HEK293 (cell line): ENCODE measurements around the gene CDCA3.
A peak's percentile ranks its signal among the peaks of the same experiment; 100 is the strongest.

Experiments
- CTCF ChIA-PET: fragments of 350-600 bp; formaldehyde crosslinking; extraction: SDS; loops from one replicate; lab custom pipeline; 2021; ENCODE audit warnings: antibody characterized with exemption; lab: Yijun Ruan, JAX
- POLR2A ChIA-PET: fragments of 300-600 bp; formaldehyde crosslinking; extraction: SDS; loops from one replicate; lab custom pipeline; 2020; ENCODE audit warnings: antibody characterized with exemption, inconsistent platforms; lab: Yijun Ruan, JAX
- H3K27ac ChIP-seq: fragments of 200-500 bp; sonication (Bioruptor generic); 2 replicates; pipeline ENCODE4 v1.5.1; 2014; ENCODE audit warnings: low read depth, low read length, control low read depth, inconsistent platforms; ENCODE audit errors: extremely low read depth
- H3K36me3 ChIP-seq, 2 experiments: fragments of 200-500 bp in 1 of 2; sonication (Bioruptor generic) in 1 of 2; 1 replicate in 1 of 2; 2 replicates in 1 of 2; pipeline ENCODE4 v1.5.1; 2014 to 2017; ENCODE audit warnings: inconsistent platforms in 2 of 2, low read length in 2 of 2; ENCODE audit not compliant: control insufficient read depth in 2 of 2, insufficient read depth in 1 of 2
- H3K4me1 ChIP-seq: fragments of 200-500 bp; sonication (Bioruptor generic); 2 replicates; pipeline ENCODE4 v1.5.1; 2014; ENCODE audit warnings: mild to moderate bottlenecking, low read length, inconsistent platforms; ENCODE audit not compliant: control insufficient read depth, insufficient read depth
- H3K4me3 ChIP-seq: 2 replicates; pipeline ENCODE4 v1.5.1; 2011; ENCODE audit warnings: low read depth, mild to moderate bottlenecking, control low read depth, low read length, moderate library complexity
- H3K9me3 ChIP-seq: fragments of 200-500 bp; sonication (Bioruptor generic); 2 replicates; pipeline ENCODE4 v1.5.1; 2014; ENCODE audit warnings: low read depth, low read length, inconsistent platforms; ENCODE audit not compliant: control insufficient read depth, insufficient read depth
- GFI1B ChIP-seq: fragments of 450-650 bp; formaldehyde crosslinking; IDR thresholded peaks from 2 replicates; pipeline ENCODE4 v1.5.1; 2016; ENCODE audit warnings: missing biosample characterization, missing genetic modification characterization
- KLF9 ChIP-seq: fragments of 450-650 bp; formaldehyde crosslinking; IDR thresholded peaks from 2 replicates; pipeline ENCODE4 v1.5.1; 2016; ENCODE audit warnings: missing biosample characterization, missing genetic modification characterization, low read depth
- ZBTB17 ChIP-seq: fragments of 450-650 bp; formaldehyde crosslinking; IDR thresholded peaks from 2 replicates; pipeline ENCODE4 v1.5.1; 2016; ENCODE audit warnings: missing biosample characterization, missing genetic modification characterization
- ZBTB20 ChIP-seq: fragments of 450-650 bp; formaldehyde crosslinking; IDR thresholded peaks from 2 replicates; pipeline ENCODE4 v1.5.1; 2016; ENCODE audit warnings: missing biosample characterization, missing genetic modification characterization
- ZNF394 ChIP-seq: fragments of 450-650 bp; formaldehyde crosslinking; IDR thresholded peaks from 2 replicates; pipeline ENCODE4 v1.5.1; 2016; ENCODE audit warnings: missing biosample characterization, missing genetic modification characterization, mild to moderate bottlenecking, moderate library complexity, borderline replicate concordance
- ZNF707 ChIP-seq: fragments of 450-650 bp; formaldehyde crosslinking; IDR thresholded peaks from 2 replicates; pipeline ENCODE4 v1.5.1; 2016; ENCODE audit warnings: missing biosample characterization, missing genetic modification characterization
- ZNF837 ChIP-seq: fragments of 450-650 bp; formaldehyde crosslinking; IDR thresholded peaks from 2 replicates; pipeline ENCODE4 v1.5.1; 2016; ENCODE audit warnings: missing biosample characterization, missing genetic modification characterization
- TF ChIP-seq, protein P1 (sequence below): fragments of 450-650 bp; IDR thresholded peaks from 2 replicates; pipeline ENCODE4 v1.5.1; 2018; ENCODE audit warnings: missing biosample characterization, mild to moderate bottlenecking, missing genetic modification characterization
- TF ChIP-seq, protein P2 (sequence below): fragments of 450-650 bp; formaldehyde crosslinking; IDR thresholded peaks from 2 replicates; pipeline ENCODE4 v1.5.1; 2016; ENCODE audit warnings: missing biosample characterization, missing genetic modification characterization, borderline replicate concordance
- TF ChIP-seq, protein P3 (sequence below): fragments of 450-650 bp; formaldehyde crosslinking; IDR thresholded peaks from 2 replicates; pipeline ENCODE4 v1.5.1; 2017; ENCODE audit warnings: missing biosample characterization, mild to moderate bottlenecking, missing genetic modification characterization, moderate library complexity
- TF ChIP-seq, protein P4 (sequence below): fragments of 450-650 bp; formaldehyde crosslinking; IDR thresholded peaks from 2 replicates; pipeline ENCODE4 v1.5.1; 2016; ENCODE audit warnings: missing biosample characterization, missing genetic modification characterization
- TF ChIP-seq, protein P5 (sequence below): fragments of 450-650 bp; formaldehyde crosslinking; IDR thresholded peaks from 2 replicates; pipeline ENCODE4 v1.5.1; 2016; ENCODE audit warnings: missing biosample characterization, missing genetic modification characterization

The CDCA3 gene

DNA sequence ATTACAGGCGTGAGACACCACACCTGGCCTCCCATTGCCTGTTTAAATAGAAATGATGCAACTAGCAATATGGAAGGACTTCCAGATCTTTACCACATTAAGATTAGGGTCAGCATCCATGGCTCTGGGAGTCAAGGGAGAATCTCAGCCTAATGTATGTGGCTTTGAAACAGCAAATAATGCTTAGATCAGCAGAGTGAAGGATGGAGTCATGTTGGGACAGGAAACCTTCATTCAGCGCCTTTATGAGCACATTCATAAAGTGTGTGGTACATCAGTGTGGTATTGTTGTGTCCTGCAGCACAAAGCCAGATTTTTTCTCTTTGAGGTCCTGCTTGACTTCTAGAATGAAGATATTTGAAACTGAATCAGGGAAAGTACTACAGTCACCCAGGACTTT is 37.3 kb upstream of the CDCA3 start:
- Histone ChIP-seq H3K36me3 (peaks cover 0 to 13% of the 10 kb centered on the region in 2 experiments; a peak in 1 of 3 replicates), H3K4me3 (no peak overlapping the region), H3K4me1 (no peaks in the 10 kb centered on the region), H3K9me3 (no peaks in the 10 kb centered on the region), H3K27ac (no peak overlapping the region)
- TF ChIP-seq ZNF837 (tag by site-specific recombination) (no peak), ZNF707 (tag by site-specific recombination) (no peak), ZBTB17 (0 out of 2 replicates have a peak, but pooled peaks have one; percentile 22), GFI1B (peak; percentile 15; the same call in 1 of the 2 replicates)
- TF ChIP-seq, protein P1, sequence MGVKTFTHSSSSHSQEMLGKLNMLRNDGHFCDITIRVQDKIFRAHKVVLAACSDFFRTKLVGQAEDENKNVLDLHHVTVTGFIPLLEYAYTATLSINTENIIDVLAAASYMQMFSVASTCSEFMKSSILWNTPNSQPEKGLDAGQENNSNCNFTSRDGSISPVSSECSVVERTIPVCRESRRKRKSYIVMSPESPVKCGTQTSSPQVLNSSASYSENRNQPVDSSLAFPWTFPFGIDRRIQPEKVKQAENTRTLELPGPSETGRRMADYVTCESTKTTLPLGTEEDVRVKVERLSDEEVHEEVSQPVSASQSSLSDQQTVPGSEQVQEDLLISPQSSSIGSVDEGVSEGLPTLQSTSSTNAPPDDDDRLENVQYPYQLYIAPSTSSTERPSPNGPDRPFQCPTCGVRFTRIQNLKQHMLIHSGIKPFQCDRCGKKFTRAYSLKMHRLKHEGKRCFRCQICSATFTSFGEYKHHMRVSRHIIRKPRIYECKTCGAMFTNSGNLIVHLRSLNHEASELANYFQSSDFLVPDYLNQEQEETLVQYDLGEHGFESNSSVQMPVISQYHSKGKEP (tag by site-specific recombination) = 0 out of 2 replicates have a peak, but pooled peaks have one; percentile 23
- POLR2A ChIA-PET = interaction anchor here (1.0 kb wide), 1 partner anchor 16 kb away, joined by 3 read pairs; no protein-coding TSS in a partner anchor
- CTCF ChIA-PET = interaction anchor here (0.8 kb wide), 1 partner anchor 16 kb away, joined by 3 read pairs; no protein-coding TSS in a partner anchor

DNA sequence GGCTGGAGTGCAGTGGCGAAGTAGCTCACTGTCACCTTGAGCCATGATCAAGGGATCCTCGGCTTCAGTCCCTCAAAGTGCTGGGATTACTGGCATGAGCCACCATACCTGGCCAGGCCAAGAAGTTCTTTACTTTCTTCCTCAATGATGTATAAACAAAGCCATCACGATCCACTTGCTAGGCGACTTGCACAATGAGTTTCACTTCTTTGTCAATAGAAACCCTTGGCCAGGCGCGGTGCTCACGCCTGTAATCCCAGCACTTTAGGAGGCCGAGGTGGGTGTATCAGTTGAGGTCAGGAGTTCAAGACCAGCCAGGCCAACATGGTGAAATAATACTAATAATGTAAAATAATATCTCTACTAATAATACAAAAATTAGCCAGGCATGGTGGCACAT is 36.4 kb upstream of the CDCA3 start:
- TF ChIP-seq ZBTB20 (tag by site-specific recombination) (no peak), ZNF394 (tag by site-specific recombination) (no peak), KLF9 (tag by site-specific recombination) (no peak)
- TF ChIP-seq, protein P2, sequence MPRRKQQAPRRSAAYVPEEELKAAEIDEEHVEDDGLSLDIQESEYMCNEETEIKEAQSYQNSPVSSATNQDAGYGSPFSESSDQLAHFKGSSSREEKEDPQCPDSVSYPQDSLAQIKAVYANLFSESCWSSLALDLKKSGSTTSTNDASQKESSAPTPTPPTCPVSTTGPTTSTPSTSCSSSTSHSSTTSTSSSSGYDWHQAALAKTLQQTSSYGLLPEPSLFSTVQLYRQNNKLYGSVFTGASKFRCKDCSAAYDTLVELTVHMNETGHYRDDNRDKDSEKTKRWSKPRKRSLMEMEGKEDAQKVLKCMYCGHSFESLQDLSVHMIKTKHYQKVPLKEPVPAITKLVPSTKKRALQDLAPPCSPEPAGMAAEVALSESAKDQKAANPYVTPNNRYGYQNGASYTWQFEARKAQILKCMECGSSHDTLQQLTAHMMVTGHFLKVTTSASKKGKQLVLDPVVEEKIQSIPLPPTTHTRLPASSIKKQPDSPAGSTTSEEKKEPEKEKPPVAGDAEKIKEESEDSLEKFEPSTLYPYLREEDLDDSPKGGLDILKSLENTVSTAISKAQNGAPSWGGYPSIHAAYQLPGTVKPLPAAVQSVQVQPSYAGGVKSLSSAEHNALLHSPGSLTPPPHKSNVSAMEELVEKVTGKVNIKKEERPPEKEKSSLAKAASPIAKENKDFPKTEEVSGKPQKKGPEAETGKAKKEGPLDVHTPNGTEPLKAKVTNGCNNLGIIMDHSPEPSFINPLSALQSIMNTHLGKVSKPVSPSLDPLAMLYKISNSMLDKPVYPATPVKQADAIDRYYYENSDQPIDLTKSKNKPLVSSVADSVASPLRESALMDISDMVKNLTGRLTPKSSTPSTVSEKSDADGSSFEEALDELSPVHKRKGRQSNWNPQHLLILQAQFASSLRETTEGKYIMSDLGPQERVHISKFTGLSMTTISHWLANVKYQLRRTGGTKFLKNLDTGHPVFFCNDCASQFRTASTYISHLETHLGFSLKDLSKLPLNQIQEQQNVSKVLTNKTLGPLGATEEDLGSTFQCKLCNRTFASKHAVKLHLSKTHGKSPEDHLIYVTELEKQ (tag by site-specific recombination) = no peak
- TF ChIP-seq, protein P3, sequence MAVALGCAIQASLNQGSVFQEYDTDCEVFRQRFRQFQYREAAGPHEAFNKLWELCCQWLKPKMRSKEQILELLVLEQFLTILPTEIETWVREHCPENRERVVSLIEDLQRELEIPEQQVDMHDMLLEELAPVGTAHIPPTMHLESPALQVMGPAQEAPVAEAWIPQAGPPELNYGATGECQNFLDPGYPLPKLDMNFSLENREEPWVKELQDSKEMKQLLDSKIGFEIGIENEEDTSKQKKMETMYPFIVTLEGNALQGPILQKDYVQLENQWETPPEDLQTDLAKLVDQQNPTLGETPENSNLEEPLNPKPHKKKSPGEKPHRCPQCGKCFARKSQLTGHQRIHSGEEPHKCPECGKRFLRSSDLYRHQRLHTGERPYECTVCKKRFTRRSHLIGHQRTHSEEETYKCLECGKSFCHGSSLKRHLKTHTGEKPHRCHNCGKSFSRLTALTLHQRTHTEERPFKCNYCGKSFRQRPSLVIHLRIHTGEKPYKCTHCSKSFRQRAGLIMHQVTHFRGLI (tag by site-specific recombination) = no peak
- TF ChIP-seq, protein P4, sequence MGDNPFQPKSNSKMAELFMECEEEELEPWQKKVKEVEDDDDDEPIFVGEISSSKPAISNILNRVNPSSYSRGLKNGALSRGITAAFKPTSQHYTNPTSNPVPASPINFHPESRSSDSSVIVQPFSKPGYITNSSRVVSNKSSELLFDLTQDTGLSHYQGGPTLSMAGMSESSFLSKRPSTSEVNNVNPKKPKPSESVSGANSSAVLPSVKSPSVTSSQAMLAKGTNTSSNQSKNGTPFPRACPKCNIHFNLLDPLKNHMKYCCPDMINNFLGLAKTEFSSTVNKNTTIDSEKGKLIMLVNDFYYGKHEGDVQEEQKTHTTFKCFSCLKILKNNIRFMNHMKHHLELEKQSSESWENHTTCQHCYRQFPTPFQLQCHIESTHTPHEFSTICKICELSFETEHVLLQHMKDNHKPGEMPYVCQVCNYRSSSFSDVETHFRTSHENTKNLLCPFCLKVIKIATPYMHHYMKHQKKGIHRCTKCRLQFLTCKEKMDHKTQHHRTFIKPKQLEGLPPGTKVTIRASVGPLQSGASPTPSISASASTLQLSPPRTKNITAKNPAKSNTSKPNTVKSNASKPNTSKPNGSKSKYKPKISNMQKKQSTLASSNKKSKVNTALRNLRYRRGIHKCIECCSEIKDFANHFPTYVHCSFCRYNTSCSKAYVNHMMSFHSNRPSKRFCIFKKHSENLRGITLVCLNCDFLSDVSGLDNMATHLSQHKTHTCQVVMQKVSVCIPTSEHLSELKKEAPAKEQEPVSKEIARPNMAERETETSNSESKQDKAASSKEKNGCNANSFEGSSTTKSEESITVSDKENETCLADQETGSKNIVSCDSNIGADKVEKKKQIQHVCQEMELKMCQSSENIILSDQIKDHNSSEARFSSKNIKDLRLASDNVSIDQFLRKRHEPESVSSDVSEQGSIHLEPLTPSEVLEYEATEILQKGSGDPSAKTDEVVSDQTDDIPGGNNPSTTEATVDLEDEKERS (tag by site-specific recombination) = no peak
- TF ChIP-seq, protein P5, sequence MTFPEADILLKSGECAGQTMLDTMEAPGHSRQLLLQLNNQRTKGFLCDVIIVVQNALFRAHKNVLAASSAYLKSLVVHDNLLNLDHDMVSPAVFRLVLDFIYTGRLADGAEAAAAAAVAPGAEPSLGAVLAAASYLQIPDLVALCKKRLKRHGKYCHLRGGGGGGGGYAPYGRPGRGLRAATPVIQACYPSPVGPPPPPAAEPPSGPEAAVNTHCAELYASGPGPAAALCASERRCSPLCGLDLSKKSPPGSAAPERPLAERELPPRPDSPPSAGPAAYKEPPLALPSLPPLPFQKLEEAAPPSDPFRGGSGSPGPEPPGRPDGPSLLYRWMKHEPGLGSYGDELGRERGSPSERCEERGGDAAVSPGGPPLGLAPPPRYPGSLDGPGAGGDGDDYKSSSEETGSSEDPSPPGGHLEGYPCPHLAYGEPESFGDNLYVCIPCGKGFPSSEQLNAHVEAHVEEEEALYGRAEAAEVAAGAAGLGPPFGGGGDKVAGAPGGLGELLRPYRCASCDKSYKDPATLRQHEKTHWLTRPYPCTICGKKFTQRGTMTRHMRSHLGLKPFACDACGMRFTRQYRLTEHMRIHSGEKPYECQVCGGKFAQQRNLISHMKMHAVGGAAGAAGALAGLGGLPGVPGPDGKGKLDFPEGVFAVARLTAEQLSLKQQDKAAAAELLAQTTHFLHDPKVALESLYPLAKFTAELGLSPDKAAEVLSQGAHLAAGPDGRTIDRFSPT (tag by site-specific recombination) = no peak
- ChIA-PET CTCF (interaction anchor here (0.7 to 1.8 kb wide), 2 partner anchors 15 kb away, joined by 3 to 8 read pairs; partner anchors contain the start of gene SPSB2), POLR2A (interaction anchor here (0.6 to 1.0 kb wide), 3 partner anchors 14 to 471 kb away, joined by 3 read pairs; partner anchors contain the start of gene SPSB2)
- Histone ChIP-seq H3K9me3 (no peaks in the 10 kb centered on the region), H3K4me3 (no peak overlapping the region), H3K36me3 (peaks cover 0 to 13% of the 10 kb centered on the region in 2 experiments; a peak in 2 of 3 replicates), H3K27ac (no peak overlapping the region), H3K4me1 (no peaks in the 10 kb centered on the region)
